T-cell (primary cell): ENCODE data around the gene SBK2. TPM values are rescaled to one million over a fixed set of nuclear protein-coding genes. Genes with fewer than 3 reads are reported as not detected.
"Not testable (repeated sequence)": the region's sequence is repeated elsewhere in the genome, so short reads cannot be mapped to it uniquely, and the experiment has no call there.

Source experiments
- ATAC-seq, 4 experiments: fragments of 200-7000 bp in 3 of 4; fragments of 150-1000 bp in 1 of 4; cut with Tn5 transposase; replicated peaks in 1 of 4; 1 replicate in 3 of 4; 2 replicates in 1 of 4; pipeline ENCODE4 v1.10.0; 2021; ENCODE audit warnings: moderate library complexity in 3 of 4, mild to moderate bottlenecking in 2 of 4, moderate number of reproducible peaks in 1 of 4
- CTCF ChIA-PET, 2 donors: fragments of 300-600 bp; sonication (Branson Sonifier 250); formaldehyde crosslinking; loops; one replicate each; lab custom pipeline; 2022; ENCODE audit warnings: antibody characterized with exemption in 2 of 2; lab: Charles Lee
- POLR2A ChIA-PET, 2 donors: fragments of 300-600 bp; sonication (Branson Sonifier 250); formaldehyde crosslinking; loops; one replicate each; lab custom pipeline; 2022; ENCODE audit warnings: antibody characterized with exemption in 2 of 2; lab: Charles Lee
- DNase-seq, 35 experiments: peaks; one replicate each; pipeline versions ENCODE4 v3.0.0 to v3.0.0-alpha.2; 2013 to 2023
- H3K27ac ChIP-seq: one replicate; pipeline ENCODE4 v1.5.1; 2013; ENCODE audit warnings: low read length
- H3K27me3 ChIP-seq, 2 experiments: replicated peaks in 1 of 2; 1 replicate in 1 of 2; 2 replicates in 1 of 2; pipeline versions ENCODE4 v1.6.1 to v1.7.0; 2013; ENCODE audit warnings: low read length in 1 of 2, mixed read lengths in 1 of 2; ENCODE audit not compliant: control insufficient read depth in 2 of 2, insufficient read depth in 2 of 2; ENCODE audit errors: extremely low read depth in 1 of 2
- H3K36me3 ChIP-seq, 2 donors: 1 replicate in 1 of 2; 2 replicates in 1 of 2; pipeline versions ENCODE4 v1.6.1 to v1.7.0; 2013; ENCODE audit warnings: low read length in 1 of 2; ENCODE audit not compliant: control insufficient read depth in 2 of 2, insufficient read depth in 1 of 2; ENCODE audit errors: extremely low read depth in 1 of 2
- H3K4me1 ChIP-seq, 2 experiments: 1 replicate in 1 of 2; 2 replicates in 1 of 2; pipeline versions ENCODE4 v1.6.1 to v1.7.0; 2013; ENCODE audit warnings: low read length in 2 of 2, mixed read lengths in 1 of 2; ENCODE audit not compliant: insufficient read depth in 2 of 2, control insufficient read depth in 1 of 2; ENCODE audit errors: extremely low read depth in 1 of 2
- H3K4me3 ChIP-seq, 2 donors: 1 replicate in 1 of 2; 2 replicates in 1 of 2; pipeline versions ENCODE4 v1.5.1 to v1.7.0; 2013; ENCODE audit warnings: mild to moderate bottlenecking in 2 of 2, low read length in 1 of 2, moderate library complexity in 1 of 2; ENCODE audit not compliant: control insufficient read depth in 1 of 2; ENCODE audit errors: extremely low read depth in 1 of 2
- H3K9me3 ChIP-seq: 2 replicates; pipeline ENCODE4 v1.7.0; 2013
- H3K27ac Mint-ChIP-seq, 2 donors: one replicate each; pipeline ENCODE4 v1.8.0; 2020 to 2021; ENCODE audit warnings: mild to moderate bottlenecking in 2 of 2, mixed read lengths in 2 of 2
- H3K27me3 Mint-ChIP-seq, 2 donors: one replicate each; pipeline ENCODE4 v1.8.0; 2021 to 2022; ENCODE audit warnings: mixed read lengths in 2 of 2
- H3K36me3 Mint-ChIP-seq: one replicate; pipeline ENCODE4 v1.8.0; 2021; ENCODE audit warnings: mixed read lengths
- H3K4me1 Mint-ChIP-seq, 3 donors: one replicate each; pipeline ENCODE4 v1.8.0; 2020 to 2022; ENCODE audit warnings: mixed read lengths in 3 of 3, mild to moderate bottlenecking in 1 of 3
- H3K4me3 Mint-ChIP-seq, 3 donors: one replicate each; pipeline ENCODE4 v1.8.0; 2020 to 2022; ENCODE audit warnings: mild to moderate bottlenecking in 3 of 3, mixed read lengths in 3 of 3, moderate library complexity in 3 of 3
- H3K9me3 Mint-ChIP-seq, 3 donors: one replicate each; pipeline ENCODE4 v1.8.0; 2020 to 2022; ENCODE audit warnings: mixed read lengths in 3 of 3
- WGBS: methylation state at CpG from one replicate; pipeline ENCODE4 v1.1.5; 2013; ENCODE audit warnings: missing lambda C conversion rate; ENCODE audit not compliant: insufficient coverage; 5-methylcytosine and 5-hydroxymethylcytosine counted together
- total RNA-seq, 35 experiments: library from RNA in 6 of 35; stranded (reverse) in 6 of 35; fragments of 120-200 nt in 1 of 35; gene quantifications; one replicate each; pipeline versions ENCODE4 v1.2.1 to v1.2.4 and lab custom pipeline; 2013 to 2026

The SBK2 gene
- total RNA-seq, 5 donors from 2014 or later (not counting 1 experiment from before 2014, with no cell fraction given), result not detected

- Mint-ChIP-seq H3K27ac (no peak overlapping the region), H3K4me1 (peaks cover 10 to 22% (median 13%) of the 10 kb centered on the region in 3 donors), H3K36me3 (no peaks in the 10 kb centered on the region), H3K9me3 (no peaks in the 10 kb centered on the region), H3K4me3 (peak overlapping the region in 2 of 3 donors; percentile 73), H3K27me3 (no peaks in the 10 kb centered on the region)
- Histone ChIP-seq H3K4me1 (peaks cover 0 to 15% of the 10 kb centered on the region in 2 experiments), H3K27me3 (peaks cover 0 to 6% of the 10 kb centered on the region in 2 experiments), H3K27ac (no peak overlapping the region), H3K9me3 (no peaks in the 10 kb centered on the region), H3K4me3 (no peak overlapping the region), H3K36me3 (no peaks in the 10 kb centered on the region)
- CTCF ChIA-PET, result interaction anchor here (0.8 to 2.1 kb wide), 2 partner anchors 25 to 207 kb away, joined by 3 to 21 read pairs; no protein-coding TSS in a partner anchor
- POLR2A ChIA-PET, result no interaction called here
- ATAC-seq, result no peak
- no peak for DNase-seq
- WGBS, result 84% methylated on average over 7 of the region's 9 CpGs
Observed at GRCh38 chr19:55502197-55502952, 34.6 kb downstream of the SBK2 start.

GRCh38 chr19:55500368-55500952 is 36.5 kb downstream of the SBK2 start:
- H3K4me3 Mint-ChIP-seq, result no peak overlapping the region
- DNase-seq (no peak), ATAC-seq (no peak)
- 93% methylated on average over 20 of the region's 26 CpGs for WGBS
- Histone ChIP-seq H3K4me3 (no peak overlapping the region), H3K9me3 (no peaks in the 10 kb centered on the region), H3K36me3 (no peaks in the 10 kb centered on the region), H3K27me3 (no peaks in the 10 kb centered on the region), H3K4me1 (peaks cover 0 to 15% of the 10 kb centered on the region in 2 experiments), H3K27ac (no peak overlapping the region)
- H3K27me3 Mint-ChIP-seq, result peaks cover 0 to under 1% of the 10 kb centered on the region in 2 donors
- no peaks in the 10 kb centered on the region for H3K36me3 Mint-ChIP-seq
- H3K9me3 Mint-ChIP-seq, result no peaks in the 10 kb centered on the region
- H3K4me1 Mint-ChIP-seq, result peaks cover 10 to 22% (median 13%) of the 10 kb centered on the region in 3 donors
- H3K27ac Mint-ChIP-seq, result no peak overlapping the region
- CTCF ChIA-PET, result no interaction called here
- POLR2A ChIA-PET, result no interaction called here

DNA sequence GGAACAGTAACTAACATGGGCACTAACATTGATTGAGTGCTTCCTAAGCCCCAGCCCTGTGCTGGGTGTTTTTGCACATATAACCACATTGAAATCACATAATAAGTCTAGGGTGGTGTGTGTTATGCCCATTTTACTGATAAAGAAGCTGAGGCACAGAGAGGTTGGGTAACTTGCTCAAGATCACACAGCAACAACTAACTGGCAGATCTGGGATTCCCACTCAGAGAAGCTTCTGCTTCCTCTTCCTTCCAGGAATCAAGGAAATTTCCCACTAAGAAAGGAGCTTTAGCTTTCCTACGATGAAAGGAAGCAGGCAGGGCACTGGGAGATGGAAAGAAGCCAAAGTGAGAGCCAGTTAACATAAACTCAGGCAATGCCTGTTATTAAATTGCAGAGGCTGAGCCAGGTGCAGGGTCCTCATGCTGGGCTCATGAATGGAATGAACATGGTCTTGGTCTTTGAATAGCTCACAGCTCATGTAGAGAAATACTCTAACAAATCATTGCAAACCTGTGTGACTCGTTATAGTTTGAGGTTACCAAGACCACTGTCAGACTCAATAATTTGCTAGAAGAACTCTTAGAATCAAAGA is 38.6 kb downstream of the SBK2 start:
- peaks cover 0 to 7% of the 10 kb centered on the region in 2 experiments for H3K4me1 ChIP-seq
- Mint-ChIP-seq H3K9me3 (no peaks in the 10 kb centered on the region), H3K4me1 (peaks cover 3 to 14% (median 12%) of the 10 kb centered on the region in 3 donors), H3K4me3 (no peak overlapping the region), H3K36me3 (no peaks in the 10 kb centered on the region), H3K27ac (no peak overlapping the region), H3K27me3 (peaks cover 0 to 7% of the 10 kb centered on the region in 2 donors)
- CTCF ChIA-PET, result interaction anchor here (0.6 kb wide), 2 partner anchors 357 to 1437 kb away, joined by 3 to 9 read pairs; no protein-coding TSS in a partner anchor
- no peak overlapping the region for H3K27ac ChIP-seq
- H3K36me3 ChIP-seq, result no peaks in the 10 kb centered on the region
- POLR2A ChIA-PET, result no interaction called here
- WGBS, result no CpG with 5 or more reads among the region's 2 CpGs
- no peak for ATAC-seq
- H3K27me3 ChIP-seq, result peaks cover 0 to 12% of the 10 kb centered on the region in 2 experiments
- H3K4me3 ChIP-seq, result no peak overlapping the region
- DNase-seq, result no peak
- H3K9me3 ChIP-seq, result no peaks in the 10 kb centered on the region

GRCh38 chr19:55497763-55498162 is 39.2 kb downstream of the SBK2 start:
- H3K27ac Mint-ChIP-seq, result no peak overlapping the region
- 90% methylated on average over 10 of the region's 13 CpGs for WGBS

GRCh38 chr19:55496820-55497219 is 40.1 kb downstream of the SBK2 start:
- CTCF ChIA-PET, result not testable (repeated sequence)

More at GRCh38 chr19:55497763-55498162, 39.2 kb downstream of the SBK2 start:
- no peaks in the 10 kb centered on the region for H3K9me3 Mint-ChIP-seq
- ChIA-PET CTCF (interaction anchor here in 1 of 2 donors (0.6 kb wide), 1 partner anchor 1436 kb away, joined by 3 read pairs; no protein-coding TSS in a partner anchor), POLR2A (no interaction called here)
- no peaks in the 10 kb centered on the region for H3K36me3 Mint-ChIP-seq
- DNase-seq, result no peak
- peaks cover 0 to 18% of the 10 kb centered on the region in 2 experiments for H3K27me3 ChIP-seq
- H3K27ac ChIP-seq, result no peak overlapping the region
- H3K4me3 ChIP-seq, result no peak overlapping the region
- peaks cover 0 to 10% (median 9%) of the 10 kb centered on the region in 3 donors for H3K4me1 Mint-ChIP-seq
- H3K27me3 Mint-ChIP-seq, result peaks cover 4 to 11% of the 10 kb centered on the region in 2 donors
- H3K9me3 ChIP-seq, result no peaks in the 10 kb centered on the region
- ATAC-seq, result no peak
- H3K4me3 Mint-ChIP-seq, result no peak overlapping the region
- peaks cover 0 to 3% of the 10 kb centered on the region in 2 experiments for H3K4me1 ChIP-seq
- H3K36me3 ChIP-seq, result no peaks in the 10 kb centered on the region

DNA sequence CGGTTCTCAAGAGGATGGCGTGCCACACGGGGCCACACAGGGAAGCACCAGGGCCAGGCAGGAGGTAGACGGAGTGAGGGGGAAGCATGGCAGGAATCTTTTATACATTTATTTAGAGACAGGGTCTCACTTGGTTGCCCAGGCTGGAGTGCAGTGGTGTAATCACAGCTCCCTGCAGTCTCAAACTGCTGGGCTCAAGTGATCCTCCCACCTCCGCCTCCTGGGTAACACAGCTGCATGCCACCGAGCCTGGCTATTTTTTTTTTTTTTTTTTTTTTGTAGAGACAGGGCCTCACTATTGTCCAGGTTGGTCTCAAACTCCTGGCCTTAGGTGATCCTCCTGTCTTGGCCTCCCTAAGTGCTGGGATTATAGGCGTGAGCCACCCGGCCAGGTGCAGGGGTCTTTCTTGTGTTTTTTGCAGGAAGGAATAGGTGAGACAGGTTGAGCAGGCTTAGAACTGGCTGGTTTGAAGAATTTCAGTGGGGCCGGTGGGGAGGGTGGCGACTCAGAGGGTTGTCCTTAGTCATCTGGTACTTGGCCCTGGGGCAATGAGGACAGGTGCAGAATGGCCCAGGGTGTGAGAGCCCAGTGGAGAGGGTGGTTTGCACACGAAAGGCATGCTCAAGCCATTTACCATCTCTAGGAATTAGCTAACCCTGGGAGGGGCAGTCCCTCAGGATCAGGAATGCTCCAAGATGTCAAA is 41.1 kb downstream of the SBK2 start:
- ChIA-PET POLR2A (interaction anchor here in 1 of 2 donors (0.6 kb wide), 1 partner anchor 9 kb away, joined by 3 read pairs; no protein-coding TSS in a partner anchor), CTCF (no interaction called here)
- WGBS, result 86% methylated on average over 7 of the region's 11 CpGs

More at GRCh38 chr19:55496820-55497219, 40.1 kb downstream of the SBK2 start:
- H3K4me1 Mint-ChIP-seq, H3K36me3 Mint-ChIP-seq, H3K9me3 Mint-ChIP-seq, DNase-seq, ATAC-seq, H3K4me1 ChIP-seq, POLR2A ChIA-PET, H3K9me3 ChIP-seq, H3K36me3 ChIP-seq, H3K27ac Mint-ChIP-seq, H3K4me3 ChIP-seq, H3K27ac ChIP-seq, H3K4me3 Mint-ChIP-seq: not testable (repeated sequence)
- peaks cover 0 to 27% of the 10 kb centered on the region in 2 experiments for H3K27me3 ChIP-seq
- 86% methylated on average over 8 of the region's 10 CpGs for WGBS
- H3K27me3 Mint-ChIP-seq, result peaks cover 4 to 16% of the 10 kb centered on the region in 2 donors

More for the DNA sequence above, 41.1 kb downstream of the SBK2 start:
- Histone ChIP-seq H3K27ac (no peak overlapping the region), H3K9me3 (no peaks in the 10 kb centered on the region), H3K36me3 (no peaks in the 10 kb centered on the region), H3K27me3 (peaks cover 0 to 37% of the 10 kb centered on the region in 2 experiments), H3K4me3 (no peak overlapping the region), H3K4me1 (peaks cover 0 to 3% of the 10 kb centered on the region in 2 experiments)
- ATAC-seq (no peak), DNase-seq (no peak)
- H3K4me1 Mint-ChIP-seq, result peaks cover 0 to 3% (median 0%) of the 10 kb centered on the region in 3 donors
- H3K36me3 Mint-ChIP-seq, result no peaks in the 10 kb centered on the region
- H3K4me3 Mint-ChIP-seq, result no peak overlapping the region
- H3K9me3 Mint-ChIP-seq, result no peaks in the 10 kb centered on the region
- H3K27ac Mint-ChIP-seq, result no peak overlapping the region
- peaks cover 4 to 19% of the 10 kb centered on the region in 2 donors for H3K27me3 Mint-ChIP-seq
